HCT116 (cell line): ENCODE data around the gene KISS1R. TPM values are rescaled to one million over a fixed set of nuclear protein-coding genes. Genes with fewer than 3 reads are reported as not detected.

Experiments used
- ATAC-seq: fragments of 200-7000 bp; cut with Tn5 transposase; 2 replicates; pipeline ENCODE4 v1.9.1; 2020; ENCODE audit warnings: mild to moderate bottlenecking, moderate library complexity
- BruUV-seq: library from RNA; stranded (reverse); fragments of 400-500 nt; replicated peaks from 2 replicates; lab custom pipeline; 2021; lab: Mats Ljungman, UMichigan
- CTCF ChIA-PET: fragments of 300-600 bp; sonication (Branson Sonifier 250); formaldehyde crosslinking; loops from one replicate; lab custom pipeline; 2021; ENCODE audit warnings: antibody characterized with exemption; lab: Charles Lee
- POLR2A ChIA-PET: fragments of 300-600, 350-600 bp; sonication (Branson Sonifier 250); formaldehyde crosslinking; loops from one replicate; lab custom pipeline; 2021; ENCODE audit warnings: antibody characterized with exemption; lab: Charles Lee
- RAD21 ChIA-PET, 2 experiments: fragments of 300-600 bp; sonication (Branson Sonifier 250); formaldehyde crosslinking; loops; one replicate each; lab custom pipeline; 2023; ENCODE audit warnings: low total read pairs in 2 of 2; ENCODE audit not compliant: uncharacterized antibody in 2 of 2, unreplicated experiment in 2 of 2, low non-redundant PET in 1 of 2; lab: Charles Lee
- DNase-seq: peaks from one replicate; pipeline ENCODE4 v3.0.0-alpha.2; 2010; ENCODE audit warnings: low read depth, low spot score
- H2AFZ ChIP-seq: fragments of 200-600 bp; shearing (Covaris generic), sonication (generic); 2 replicates; pipeline ENCODE4 v1.6.1; 2017; ENCODE audit warnings: low read depth, mixed run types, mixed read lengths, antibody characterized with exemption, low read length; ENCODE audit not compliant: poor library complexity, severe bottlenecking
- H3K27ac ChIP-seq: 2 replicates; pipeline ENCODE4 v1.5.1; 2012; ENCODE audit warnings: low read depth, low read length
- H3K27me3 ChIP-seq: fragments of 200-600 bp; sonication (generic); 2 replicates; pipeline ENCODE4 v1.6.1; 2016; ENCODE audit warnings: mixed run types, low read length, mixed read lengths; ENCODE audit not compliant: insufficient read depth
- H3K36me3 ChIP-seq, 2 experiments: fragments of 200-500 bp in 1 of 2; fragments of 200-600 bp in 1 of 2; sonication (Bioruptor generic) in 1 of 2; sonication (generic) in 1 of 2; 2 replicates each; pipeline versions ENCODE4 v1.5.1 to v1.6.1; 2014 to 2016; ENCODE audit warnings: low read length in 2 of 2, inconsistent platforms in 1 of 2, mixed read lengths in 1 of 2, mixed run types in 1 of 2; ENCODE audit not compliant: insufficient read depth in 2 of 2, control insufficient read depth in 1 of 2
- H3K4me1 ChIP-seq, 2 experiments: fragments of 200-600 bp in 1 of 2; sonication (generic) in 1 of 2; 2 replicates each; pipeline versions ENCODE4 v1.5.1 to v1.6.1; 2012 to 2017; ENCODE audit warnings: low read length in 2 of 2, inconsistent platforms in 1 of 2, mild to moderate bottlenecking in 1 of 2, mixed read lengths in 1 of 2, mixed run types in 1 of 2, moderate library complexity in 1 of 2; ENCODE audit not compliant: insufficient read depth in 2 of 2, control insufficient read depth in 1 of 2
- H3K4me2 ChIP-seq: fragments of 200-600 bp; sonication (generic); 2 replicates; pipeline ENCODE4 v1.6.1; 2017; ENCODE audit warnings: mixed run types, low read length, mixed read lengths
- H3K4me3 ChIP-seq, 2 experiments: fragments of 200-600 bp in 1 of 2; sonication (generic) in 1 of 2; replicated peaks in 1 of 2; 2 replicates each; pipeline ENCODE4 v1.5.1; 2011 to 2016; ENCODE audit warnings: low read length in 2 of 2, control low read depth in 1 of 2, low read depth in 1 of 2, mild to moderate bottlenecking in 1 of 2, mixed read lengths in 1 of 2, mixed run types in 1 of 2
- H3K79me2 ChIP-seq: fragments of 200-600 bp; sonication (generic); 2 replicates; pipeline ENCODE4 v1.6.1; 2017; ENCODE audit warnings: mild to moderate bottlenecking, mixed run types, low read length, moderate library complexity, mixed read lengths; ENCODE audit not compliant: insufficient read depth
- H3K9ac ChIP-seq: fragments of 200-600 bp; sonication (generic); 2 replicates; pipeline ENCODE4 v1.6.1; 2016; ENCODE audit warnings: low read length, mixed read lengths
- H3K9me2 ChIP-seq: fragments of 200-600 bp; sonication (generic), shearing (Covaris generic); 2 replicates; pipeline ENCODE4 v1.6.1; 2017; ENCODE audit warnings: mixed run types, mild to moderate bottlenecking, moderate library complexity; ENCODE audit not compliant: insufficient read depth
- H3K9me3 ChIP-seq, 2 experiments: fragments of 200-500 bp in 1 of 2; fragments of 200-600 bp in 1 of 2; sonication (Bioruptor generic) in 1 of 2; sonication (generic) in 1 of 2; 2 replicates each; pipeline ENCODE4 v1.6.1; 2014 to 2017; ENCODE audit warnings: low read length in 2 of 2, mixed read lengths in 2 of 2, inconsistent platforms in 1 of 2, low read depth in 1 of 2, mild to moderate bottlenecking in 1 of 2, mixed run types in 1 of 2, moderate library complexity in 1 of 2; ENCODE audit not compliant: control insufficient read depth in 1 of 2, insufficient read depth in 1 of 2
- H4K20me1 ChIP-seq: fragments of 200-600 bp; sonication (generic), shearing (Covaris generic); 2 replicates; pipeline ENCODE4 v1.6.1; 2017; ENCODE audit warnings: mixed run types, mild to moderate bottlenecking, moderate library complexity; ENCODE audit not compliant: insufficient read depth
- SRF ChIP-seq: IDR thresholded peaks from 2 replicates; pipeline ENCODE4 v1.6.1; 2012; ENCODE audit warnings: low read depth
- YY1 ChIP-seq: IDR thresholded peaks from 2 replicates; pipeline ENCODE4 v1.6.1; 2011; ENCODE audit warnings: low read length, low read depth, moderate library complexity, mild to moderate bottlenecking; ENCODE audit not compliant: insufficient replicate concordance; ENCODE audit errors: extremely low read depth
- ZFX ChIP-seq: fragments of 450-650 bp; IDR thresholded peaks from 2 replicates; pipeline ENCODE4 v1.6.1; 2017
- ZNF274 ChIP-seq: fragments of 200-500 bp; sonication (Bioruptor generic); IDR thresholded peaks from 2 replicates; pipeline ENCODE4 v1.6.1; 2014; ENCODE audit warnings: mild to moderate bottlenecking, low read depth, low read length, inconsistent platforms
- intact Hi-C: fragments of 100-400 bp; cut with micrococcal nuclease; formaldehyde crosslinking; loops from 2 replicates; pipeline ENCODE4 v1.10.0; 2022
- total RNA-seq: library from RNA; stranded (reverse); gene quantifications from one replicate; pipeline ENCODE4 v1.2.1, GENCODE V29; 2021; ENCODE audit not compliant: unreplicated experiment
- TF ChIP-seq, protein P1 (sequence below): IDR thresholded peaks from 2 replicates; pipeline ENCODE4 v1.6.1; 2012

Gene KISS1R
- total RNA-seq, 1 experiment from 2014 or later, result 5.9 TPM

DNA sequence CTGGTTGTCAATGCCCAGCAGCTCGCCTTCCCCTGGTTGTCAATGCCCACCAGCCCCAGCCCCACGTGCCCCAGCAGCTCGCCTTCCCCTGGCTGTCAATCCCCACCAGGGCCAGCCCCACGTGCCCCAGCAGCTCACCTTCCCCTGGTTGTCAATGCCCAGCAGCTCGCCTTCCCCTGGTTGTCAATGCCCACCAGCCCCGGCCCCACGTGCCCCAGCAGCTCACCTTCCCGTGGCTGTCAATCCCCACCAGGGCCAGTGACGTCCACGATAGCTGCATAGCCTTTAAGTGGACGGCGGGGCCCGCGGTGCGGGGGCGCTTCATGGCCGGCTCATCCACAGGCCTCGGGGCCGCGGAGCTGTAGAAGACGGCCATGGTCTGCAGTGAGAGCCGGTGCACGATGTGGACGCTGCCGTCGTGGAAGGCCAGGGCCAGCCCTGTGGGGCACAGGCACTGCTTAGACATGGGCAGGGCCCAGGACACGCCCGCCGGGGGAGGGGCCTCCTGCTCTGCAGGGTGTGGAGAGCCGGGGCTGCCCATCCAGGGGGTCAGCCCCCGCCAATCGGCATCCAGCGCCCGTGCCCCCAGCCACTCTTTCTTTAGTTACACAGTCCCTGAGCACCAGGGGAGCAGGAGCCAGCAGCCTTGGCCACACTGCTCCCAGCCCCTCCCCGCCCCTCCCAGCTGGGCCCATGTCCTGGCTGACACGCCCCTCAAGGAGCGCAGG, 37.3 kb upstream of the KISS1R start:
- H3K36me3 ChIP-seq, result peaks cover 0 to 13% of the 10 kb centered on the region in 2 experiments; a peak in 1 of 4 replicates

DNA sequence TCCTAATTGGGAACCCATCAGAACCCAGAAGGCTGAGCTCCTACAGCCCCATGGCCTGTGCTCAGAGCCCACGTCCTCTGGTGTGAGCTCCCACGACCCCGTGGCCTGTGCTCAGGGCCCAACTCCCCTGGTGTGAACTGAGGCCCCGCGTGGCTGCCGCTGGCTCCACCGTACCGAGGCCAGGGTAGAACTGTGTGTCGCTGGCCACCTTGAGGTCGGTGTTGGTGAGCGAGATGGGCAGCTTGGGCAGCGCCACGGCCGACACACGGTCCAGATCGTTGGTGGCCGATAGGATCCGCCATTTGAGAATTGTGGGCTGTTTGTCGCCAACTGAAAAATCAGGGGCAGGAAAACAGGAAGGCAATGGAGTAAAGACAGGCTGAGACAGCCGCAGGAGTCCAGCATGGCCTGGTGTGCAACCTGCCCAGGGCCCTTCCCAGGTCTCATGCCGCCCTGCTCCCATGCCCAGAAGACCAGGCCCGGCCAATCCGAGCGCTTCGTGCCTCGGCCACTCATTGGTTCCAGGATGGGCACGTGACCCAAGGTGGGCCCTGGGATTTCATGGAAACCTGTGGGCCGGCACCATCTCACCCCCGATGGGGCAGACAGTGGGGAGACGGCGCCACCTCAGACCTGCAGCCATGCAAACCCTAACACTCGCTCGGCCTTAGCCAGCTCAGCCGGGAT, 35.6 kb upstream of the KISS1R start:
- intact Hi-C loops, result loop anchor here (2.0 kb wide), 1 partner anchor 27 kb away; no protein-coding TSS in a partner anchor
- no peaks in the 10 kb centered on the region for H4K20me1 ChIP-seq
- no peak for DNase-seq
- RAD21 ChIA-PET, result no interaction called here
- H3K9ac ChIP-seq, result no peak overlapping the region
- ATAC-seq, result no peak
- no peak for TF ChIP-seq YY1
- no peaks in the 10 kb centered on the region for H3K9me2 ChIP-seq
- no peaks in the 10 kb centered on the region for H3K27me3 ChIP-seq
- CTCF ChIA-PET, result no interaction called here
- peaks cover 20 to 22% of the 10 kb centered on the region in 2 experiments for H3K4me1 ChIP-seq
- H3K9me3 ChIP-seq, result no peaks in the 10 kb centered on the region
- no peaks in the 10 kb centered on the region for H3K79me2 ChIP-seq
- POLR2A ChIA-PET, result interaction anchor here (1.3 kb wide), 1 partner anchor 28 kb away, joined by 4 read pairs; no protein-coding TSS in a partner anchor
- BruUV-seq, result no TSS peak
- no peak overlapping the region for H3K4me2 ChIP-seq
- no peak overlapping the region for H3K4me3 ChIP-seq
- peaks cover 2 to 9% of the 10 kb centered on the region in 2 experiments; a peak in 2 of 4 replicates for H3K36me3 ChIP-seq
- no peak overlapping the region for H3K27ac ChIP-seq
- no peak overlapping the region for H2AFZ ChIP-seq

More for the DNA sequence above, 37.3 kb upstream of the KISS1R start:
- H4K20me1 ChIP-seq, result no peaks in the 10 kb centered on the region
- POLR2A ChIA-PET, result interaction anchor here (0.7 to 1.6 kb wide), 2 partner anchors 142 to 308 kb away, joined by 3 to 4 read pairs; partner anchors contain the start of genes BSG and RNU6-2
- intact Hi-C loops, result no loop called here
- BruUV-seq, result no TSS peak
- H3K27me3 ChIP-seq, result no peaks in the 10 kb centered on the region
- H3K4me2 ChIP-seq, result no peak overlapping the region
- peaks cover 18 to 20% of the 10 kb centered on the region in 2 experiments for H3K4me1 ChIP-seq
- H3K9me2 ChIP-seq, result no peaks in the 10 kb centered on the region
- no peak for ATAC-seq
- DNase-seq, result no peak
- TF ChIP-seq ZNF274 (no peak), SRF (no peak), ZFX (no peak)
- TF ChIP-seq, protein P1, sequence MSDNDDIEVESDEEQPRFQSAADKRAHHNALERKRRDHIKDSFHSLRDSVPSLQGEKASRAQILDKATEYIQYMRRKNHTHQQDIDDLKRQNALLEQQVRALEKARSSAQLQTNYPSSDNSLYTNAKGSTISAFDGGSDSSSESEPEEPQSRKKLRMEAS, result no peak
- TF ChIP-seq, all 23 proteins: peak for 0
- Histone ChIP-seq H2AFZ (no peak overlapping the region), H3K79me2 (no peaks in the 10 kb centered on the region), H3K4me3 (no peak overlapping the region), H3K9ac (no peak overlapping the region), H3K9me3 (no peaks in the 10 kb centered on the region), H3K27ac (no peak overlapping the region)
- CTCF ChIA-PET, result no interaction called here
- RAD21 ChIA-PET, result interaction anchor here in 1 of 2 experiments (0.7 kb wide), 1 partner anchor 139 kb away, joined by 5 read pairs; no protein-coding TSS in a partner anchor
